Stomach smooth muscle (tissue), 2 donors: ENCODE results near the gene PSMB5.
A peak's percentile ranks its signal among the peaks of the same experiment; 100 is the strongest.

ENCODE experiments used
- H3K27ac ChIP-seq: one replicate; pipeline ENCODE4 v1.7.0; 2013; ENCODE audit warnings: mild to moderate bottlenecking, low read length, inconsistent platforms
- H3K27me3 ChIP-seq, 2 donors: one replicate each; pipeline ENCODE4 v1.7.0; 2013; ENCODE audit warnings: low read length in 2 of 2; ENCODE audit not compliant: insufficient read depth in 2 of 2, control insufficient read depth in 1 of 2
- H3K36me3 ChIP-seq, 2 donors: one replicate each; pipeline ENCODE4 v1.7.0; 2013; ENCODE audit warnings: low read length in 2 of 2; ENCODE audit not compliant: control insufficient read depth in 2 of 2, insufficient read depth in 2 of 2
- H3K4me1 ChIP-seq: one replicate; pipeline ENCODE4 v1.7.0; 2013; ENCODE audit warnings: low read length; ENCODE audit not compliant: control insufficient read depth, insufficient read depth
- H3K4me3 ChIP-seq, 2 donors: one replicate each; pipeline ENCODE4 v1.7.0; 2013; ENCODE audit warnings: low read length in 2 of 2
- H3K9ac ChIP-seq, 2 donors: one replicate each; pipeline ENCODE4 v1.7.0; 2013; ENCODE audit warnings: low read length in 2 of 2, mild to moderate bottlenecking in 1 of 2
- H3K9me3 ChIP-seq, 2 donors: one replicate each; pipeline ENCODE4 v1.7.0; 2013; ENCODE audit warnings: low read length in 2 of 2; ENCODE audit not compliant: control insufficient read depth in 2 of 2
- donor health status: healthy.
- donor health status: Pancreatic carcinoma.

The PSMB5 gene

DNA sequence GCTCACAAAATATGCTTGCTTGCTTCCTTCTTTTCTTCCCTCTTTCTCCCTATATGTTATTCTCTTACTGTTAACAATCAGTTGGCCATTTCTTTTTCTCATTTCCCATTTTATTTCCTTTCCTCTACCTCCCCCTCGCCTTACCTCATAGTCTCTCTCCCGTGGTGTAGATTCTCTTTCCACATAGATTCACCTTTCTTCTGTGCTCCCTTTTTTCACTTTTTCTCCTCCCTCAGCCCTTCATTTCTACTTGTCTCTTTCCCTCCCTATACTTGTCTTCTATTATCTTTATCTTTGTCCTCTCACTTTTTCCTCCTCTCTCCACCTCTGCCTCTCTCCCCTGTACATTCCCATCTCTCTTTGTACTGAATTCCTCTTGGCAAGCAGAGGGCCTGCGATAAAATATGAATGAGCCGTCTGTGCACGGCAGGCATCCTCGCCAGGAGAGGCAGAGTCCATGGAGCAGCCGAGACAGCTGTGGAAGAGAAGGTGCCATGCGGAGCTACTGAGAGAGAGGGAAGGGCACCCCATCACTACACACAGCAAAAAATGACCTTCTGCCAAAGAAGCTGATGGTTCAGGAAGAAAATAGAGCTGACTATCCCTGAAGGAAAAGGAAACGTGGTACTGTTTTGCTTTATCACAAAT, 36.9 kb downstream of the PSMB5 start:
- H3K36me3 ChIP-seq, result peaks cover 3% of the 10 kb centered on the region in 2 donors

DNA sequence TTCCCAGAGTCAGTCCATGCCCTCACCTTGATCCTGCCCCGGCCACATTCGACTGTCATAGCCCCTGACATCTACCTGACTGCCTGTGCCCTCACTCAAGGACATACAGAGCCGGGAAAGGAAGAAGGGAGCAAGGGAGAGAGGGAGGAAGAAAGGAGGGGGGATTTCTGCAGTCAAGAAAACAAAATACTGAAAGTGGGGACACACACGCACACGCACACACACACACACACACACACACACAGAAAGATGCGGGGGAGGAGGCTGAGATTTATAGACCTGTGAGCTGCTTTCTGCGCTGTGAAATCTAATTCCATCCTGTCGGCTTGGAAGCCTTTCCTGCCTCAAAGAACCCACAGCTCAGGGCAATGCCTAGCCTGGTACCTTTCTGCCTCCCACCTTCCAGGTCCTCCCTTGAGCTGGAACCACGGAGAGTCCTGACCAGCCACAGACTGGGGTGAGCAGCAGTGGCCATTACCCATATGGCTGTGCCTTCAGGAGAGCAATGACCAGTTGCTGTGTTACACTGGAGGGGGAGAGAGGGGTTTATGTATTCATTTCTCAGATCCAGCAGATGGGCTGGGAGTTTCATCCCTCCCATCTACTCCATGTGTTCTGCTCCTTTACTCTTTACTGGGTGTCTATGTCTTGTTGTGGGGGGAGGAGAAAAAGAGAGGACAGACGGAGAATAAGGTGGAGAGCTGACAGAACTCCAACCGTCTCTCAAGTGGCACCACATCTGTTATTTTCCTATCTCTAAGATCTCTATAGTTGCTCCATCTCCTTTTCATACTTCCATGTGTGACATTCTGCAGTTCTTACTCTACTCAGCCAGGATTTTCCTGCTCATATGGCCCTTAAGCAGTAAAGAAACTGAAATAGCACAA, 37.7 kb downstream of the PSMB5 start:
- no peak overlapping the region for H3K4me3 ChIP-seq
- H3K27ac ChIP-seq, result no peak overlapping the region
- peaks cover 6% of the 10 kb centered on the region for H3K4me1 ChIP-seq
- no peaks in the 10 kb centered on the region for H3K27me3 ChIP-seq
- no peaks in the 10 kb centered on the region for H3K9me3 ChIP-seq
- no peak overlapping the region for H3K9ac ChIP-seq
- H3K36me3 ChIP-seq, result peaks cover 3% of the 10 kb centered on the region in 2 donors

More for the DNA sequence above, 36.9 kb downstream of the PSMB5 start:
- Histone ChIP-seq H3K27ac (no peak overlapping the region), H3K9me3 (no peaks in the 10 kb centered on the region), H3K27me3 (no peaks in the 10 kb centered on the region), H3K9ac (no peak overlapping the region), H3K4me3 (no peak overlapping the region), H3K4me1 (peaks cover 6% of the 10 kb centered on the region)

DNA sequence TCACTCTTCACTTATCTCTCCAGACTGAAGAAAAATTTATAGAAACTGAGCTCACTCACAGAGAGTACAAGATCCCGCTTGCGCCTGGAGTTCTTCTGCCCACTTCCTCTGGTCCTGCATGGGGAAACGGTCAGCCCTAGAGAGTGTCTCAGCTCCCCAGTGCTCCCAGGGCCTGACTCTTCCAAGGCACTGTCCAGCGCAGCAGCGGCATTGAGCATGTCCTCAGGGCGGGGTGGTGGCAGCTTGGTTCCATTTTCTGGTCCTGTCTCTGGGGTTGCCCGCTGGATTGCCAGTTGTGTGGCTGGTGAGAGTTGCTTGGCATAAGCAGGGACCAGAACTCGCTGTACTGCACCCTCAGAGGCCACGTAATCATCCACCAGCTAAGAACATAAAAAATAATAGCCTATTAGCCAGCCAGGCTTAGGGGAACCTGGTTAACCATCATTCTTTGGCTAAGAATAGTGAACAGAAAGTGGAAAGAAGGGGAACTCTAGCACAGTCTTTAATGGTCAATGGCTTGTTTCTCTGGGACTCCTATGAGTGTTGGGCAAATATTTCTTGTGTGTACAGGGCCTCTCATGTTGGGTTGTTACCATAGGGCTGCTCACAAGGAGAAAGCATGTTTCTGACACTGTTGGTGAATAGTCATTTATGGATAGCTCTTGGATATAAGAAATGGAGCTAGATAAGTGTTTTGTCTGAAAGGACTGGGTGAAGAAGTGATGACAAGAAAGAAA, 38.6 kb downstream of the PSMB5 start:
- peaks cover 3% of the 10 kb centered on the region in 2 donors for H3K36me3 ChIP-seq
- no peak overlapping the region for H3K27ac ChIP-seq
- H3K4me3 ChIP-seq, result no peak overlapping the region
- no peaks in the 10 kb centered on the region for H3K9me3 ChIP-seq
- H3K27me3 ChIP-seq, result no peaks in the 10 kb centered on the region
- H3K4me1 ChIP-seq, result peaks cover 6% of the 10 kb centered on the region
- H3K9ac ChIP-seq, result no peak overlapping the region

GRCh38 chr14:22994762-22995275, 39.9 kb downstream of the PSMB5 start:
- Histone ChIP-seq H3K27ac (peak overlapping the region; percentile 24), H3K36me3 (peaks cover 3% of the 10 kb centered on the region in 2 donors), H3K27me3 (no peaks in the 10 kb centered on the region), H3K4me1 (peaks cover 6% of the 10 kb centered on the region), H3K4me3 (no peak overlapping the region), H3K9ac (peak overlapping the region in 1 of 2 donors; percentile 42), H3K9me3 (no peaks in the 10 kb centered on the region)

GRCh38 chr14:22993517-22993916, 41.2 kb downstream of the PSMB5 start:
- Histone ChIP-seq H3K4me3 (no peak overlapping the region), H3K9ac (no peak overlapping the region), H3K36me3 (peaks cover 1 to 2% of the 10 kb centered on the region in 2 donors), H3K4me1 (peaks cover 6% of the 10 kb centered on the region), H3K27ac (no peak overlapping the region), H3K9me3 (no peaks in the 10 kb centered on the region), H3K27me3 (no peaks in the 10 kb centered on the region)

- Histone ChIP-seq H3K4me1 (peaks cover 6% of the 10 kb centered on the region), H3K36me3 (peaks cover 6% of the 10 kb centered on the region in 2 donors), H3K9ac (no peak overlapping the region), H3K27me3 (no peaks in the 10 kb centered on the region), H3K9me3 (no peaks in the 10 kb centered on the region), H3K27ac (no peak overlapping the region), H3K4me3 (no peak overlapping the region)
Measured at GRCh38 chr14:22991852-22992251, 42.8 kb downstream of the PSMB5 start.

DNA sequence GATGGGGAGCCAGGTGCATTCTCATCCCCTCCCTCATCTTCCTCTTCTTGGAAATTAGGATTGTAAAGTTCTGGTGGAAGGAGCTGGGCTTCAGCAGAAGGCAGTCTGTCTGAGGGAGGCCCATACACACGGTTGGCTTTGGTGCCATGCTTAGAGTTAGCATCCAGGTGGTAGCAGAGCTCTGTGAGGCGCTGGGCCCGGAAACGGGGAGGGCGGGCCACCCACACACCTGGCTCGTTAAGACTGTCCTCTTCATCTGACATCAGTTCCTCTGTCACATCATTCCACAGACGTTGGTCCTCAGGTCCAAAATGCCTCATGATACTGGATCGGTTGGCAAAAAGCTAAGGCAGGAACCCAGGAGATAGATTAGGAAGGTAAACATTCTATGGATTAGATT, 47.4 kb downstream of the PSMB5 start:
- Histone ChIP-seq H3K27ac (no peak overlapping the region), H3K4me3 (no peak overlapping the region), H3K9me3 (no peaks in the 10 kb centered on the region), H3K36me3 (peaks cover 6% of the 10 kb centered on the region in 2 donors), H3K27me3 (no peaks in the 10 kb centered on the region), H3K4me1 (peaks cover 12% of the 10 kb centered on the region), H3K9ac (no peak overlapping the region)

- H3K9me3 ChIP-seq, result no peaks in the 10 kb centered on the region
- H3K27ac ChIP-seq, result no peak overlapping the region
- H3K36me3 ChIP-seq, result peaks cover 6% of the 10 kb centered on the region in 2 donors
- peaks cover 17% of the 10 kb centered on the region for H3K4me1 ChIP-seq
- no peak overlapping the region for H3K4me3 ChIP-seq
- H3K27me3 ChIP-seq, result peaks cover 0 to 2% of the 10 kb centered on the region in 2 donors
- no peak overlapping the region for H3K9ac ChIP-seq
Measured at GRCh38 chr14:22986508-22987054, 48.1 kb downstream of the PSMB5 start.

DNA sequence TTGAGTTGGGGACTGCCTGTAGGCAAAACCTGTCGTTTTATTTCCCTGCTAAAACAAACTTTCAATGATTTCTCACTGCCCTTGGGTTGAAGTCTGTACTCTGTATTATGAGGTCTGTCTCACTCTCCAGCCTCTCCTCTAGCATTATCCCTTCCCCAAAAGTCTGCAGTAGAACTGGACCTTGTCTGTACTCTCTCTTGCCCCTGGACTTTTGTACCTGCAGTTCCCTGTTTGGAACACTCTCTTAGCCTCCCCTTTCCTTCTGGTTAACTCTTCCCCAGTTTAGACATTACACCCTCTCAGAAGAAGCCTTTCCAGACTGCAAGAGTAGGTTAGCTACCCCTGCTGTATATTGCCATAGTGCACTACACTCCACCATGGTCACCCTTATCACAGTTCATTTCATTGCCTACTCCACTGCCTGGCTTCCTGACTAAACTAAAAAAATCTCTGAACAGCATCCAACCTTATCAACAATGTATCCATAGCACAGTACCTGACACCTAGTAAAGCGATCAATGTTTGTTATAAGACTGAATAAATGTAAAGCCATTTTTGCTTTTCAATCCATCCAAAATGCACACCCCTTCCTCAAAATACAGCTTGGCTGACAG, 48.7 kb downstream of the PSMB5 start:
- Histone ChIP-seq H3K9ac (no peak overlapping the region), H3K36me3 (peaks cover 6% of the 10 kb centered on the region in 2 donors), H3K27me3 (peaks cover 0 to 7% of the 10 kb centered on the region in 2 donors), H3K9me3 (no peaks in the 10 kb centered on the region), H3K27ac (no peak overlapping the region), H3K4me3 (no peak overlapping the region), H3K4me1 (peaks cover 21% of the 10 kb centered on the region)
